ENCODE data around the gene NUP85.
"Not testable (repeated sequence)": the region's sequence is repeated elsewhere in the genome, so short reads cannot be mapped to it uniquely, and the experiment has no call there.

NUP85 gene

GRCh38 chr17:75280189-75280588, 74.7 kb downstream of the NUP85 start:
- not testable (repeated sequence) for H3K4me1 Mint-ChIP-seq (ENCODE audit: low read depth); H3K9me3 Mint-ChIP-seq (ENCODE audit: low read depth); H3K27me3 Mint-ChIP-seq; H3K27ac Mint-ChIP-seq; H3K36me3 Mint-ChIP-seq; H3K4me3 Mint-ChIP-seq

- peaks cover 14% of the 10 kb centered on the region for H3K4me1 Mint-ChIP-seq (ENCODE audit: low read depth)
- no peak overlapping the region for H3K27ac Mint-ChIP-seq
- H3K4me3 Mint-ChIP-seq = no peak overlapping the region
- peaks cover 5% of the 10 kb centered on the region for H3K36me3 Mint-ChIP-seq
- no peaks in the 10 kb centered on the region for H3K9me3 Mint-ChIP-seq (ENCODE audit: low read depth)
- no peaks in the 10 kb centered on the region for H3K27me3 Mint-ChIP-seq
Measured at GRCh38 chr17:75285123-75285522, 79.6 kb downstream of the NUP85 start.

All from activated naive CD8-positive, alpha-beta T cell (primary cell).